Activated T-cell treated with anti-CD3 and anti-CD28 coated beads for 4 hours (primary cell): ENCODE results near the gene WFDC8.

Experiments used
- DNase-seq: peaks from one replicate; pipeline ENCODE4 v3.0.0-alpha.2; 2020

The WFDC8 gene

GRCh38 chr20:45547206-45547770 is 31.8 kb downstream of the WFDC8 start, which contains the start of gene EPPIN:
Gene EPPIN (minus strand): TSS chr20:45547401. CDS start chr20:45547357, 44 bp downstream.
- no peak for DNase-seq

GRCh38 chr20:45545754-45546453 is 33.2 kb downstream of the WFDC8 start:
- DNase-seq: no peak

- no peak for DNase-seq
Observed at GRCh38 chr20:45545351-45545750, 33.7 kb downstream of the WFDC8 start.

GRCh38 chr20:45539382-45539781 is 39.7 kb downstream of the WFDC8 start, which contains the start of gene WFDC6:
Gene WFDC6 (minus strand): TSS chr20:45539482. CDS start chr20:45539407, 75 bp downstream.
- no peak for DNase-seq

GRCh38 chr20:45538209-45538799 is 40.8 kb downstream of the WFDC8 start:
- no peak for DNase-seq

- no peak for DNase-seq
Observed at GRCh38 chr20:45527294-45527693, 51.8 kb downstream of the WFDC8 start.

GRCh38 chr20:45523821-45524220 is 55.3 kb downstream of the WFDC8 start:
- DNase-seq: no peak

- no peak for DNase-seq
Observed at GRCh38 chr20:45518282-45518681, 60.8 kb downstream of the WFDC8 start.

GRCh38 chr20:45515147-45515913 is 63.8 kb downstream of the WFDC8 start, which contains the start of gene SPINT3:
Gene SPINT3 (minus strand): TSS chr20:45515622. CDS start chr20:45515608, 14 bp downstream.
- no peak for DNase-seq

- DNase-seq: no peak
Observed at GRCh38 chr20:45510242-45510862, 68.7 kb downstream of the WFDC8 start.

GRCh38 chr20:45509091-45509490 is 70.0 kb downstream of the WFDC8 start:
- no peak for DNase-seq

- no peak for DNase-seq
Observed at GRCh38 chr20:45508068-45508886, 70.8 kb downstream of the WFDC8 start.

GRCh38 chr20:45507011-45507820 is 71.9 kb downstream of the WFDC8 start:
- DNase-seq: no peak

- no peak for DNase-seq
Observed at GRCh38 chr20:45506398-45506797, 72.7 kb downstream of the WFDC8 start.

- DNase-seq: no peak
Observed at GRCh38 chr20:45503403-45503802, 75.7 kb downstream of the WFDC8 start.

GRCh38 chr20:45502561-45502960 is 76.5 kb downstream of the WFDC8 start:
- no peak for DNase-seq
